Measurements from ENCODE around the gene ZNF680.

DNA sequence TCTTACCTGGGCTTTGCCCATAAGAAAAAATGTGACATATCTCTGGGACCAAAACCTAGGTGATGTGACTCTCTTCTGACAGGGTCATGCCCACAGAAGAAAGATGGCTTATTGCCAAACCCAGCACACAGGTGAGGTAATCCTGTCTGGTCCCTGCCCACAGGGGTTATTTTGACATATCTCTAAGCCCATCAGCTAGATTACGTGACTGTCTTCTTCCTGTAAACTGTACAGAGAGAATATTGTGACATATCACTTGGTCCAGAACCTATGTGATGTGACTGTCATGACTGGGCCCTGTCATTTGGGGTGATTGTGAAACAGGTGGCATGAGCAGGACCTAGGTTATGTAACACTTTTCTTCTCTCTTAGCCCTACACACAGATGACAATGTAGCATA is 48.8 kb upstream of the ZNF680 start:
- TF ChIP-seq, protein P1, sequence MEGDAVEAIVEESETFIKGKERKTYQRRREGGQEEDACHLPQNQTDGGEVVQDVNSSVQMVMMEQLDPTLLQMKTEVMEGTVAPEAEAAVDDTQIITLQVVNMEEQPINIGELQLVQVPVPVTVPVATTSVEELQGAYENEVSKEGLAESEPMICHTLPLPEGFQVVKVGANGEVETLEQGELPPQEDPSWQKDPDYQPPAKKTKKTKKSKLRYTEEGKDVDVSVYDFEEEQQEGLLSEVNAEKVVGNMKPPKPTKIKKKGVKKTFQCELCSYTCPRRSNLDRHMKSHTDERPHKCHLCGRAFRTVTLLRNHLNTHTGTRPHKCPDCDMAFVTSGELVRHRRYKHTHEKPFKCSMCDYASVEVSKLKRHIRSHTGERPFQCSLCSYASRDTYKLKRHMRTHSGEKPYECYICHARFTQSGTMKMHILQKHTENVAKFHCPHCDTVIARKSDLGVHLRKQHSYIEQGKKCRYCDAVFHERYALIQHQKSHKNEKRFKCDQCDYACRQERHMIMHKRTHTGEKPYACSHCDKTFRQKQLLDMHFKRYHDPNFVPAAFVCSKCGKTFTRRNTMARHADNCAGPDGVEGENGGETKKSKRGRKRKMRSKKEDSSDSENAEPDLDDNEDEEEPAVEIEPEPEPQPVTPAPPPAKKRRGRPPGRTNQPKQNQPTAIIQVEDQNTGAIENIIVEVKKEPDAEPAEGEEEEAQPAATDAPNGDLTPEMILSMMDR (IDR thresholded peaks at IDR 0.05; ENCODE audit: low read length): no peak
- no peak for TF ChIP-seq EZH2 (IDR thresholded peaks at IDR 0.05; ENCODE audit: borderline replicate concordance, low read length)

Measured in OCI-LY1 (cell line).